H1 (cell line): ENCODE results near the gene HYCC1. TPM values are rescaled to one million over a fixed set of nuclear protein-coding genes. Genes with fewer than 3 reads are reported as not detected.

Source experiments
- CTCF ChIA-PET: fragments of 300-600 bp; sonication (Branson Sonifier 250); formaldehyde crosslinking; loops from one replicate; lab custom pipeline; 2021; ENCODE audit not compliant: partially characterized antibody; lab: Charles Lee
- POLR2A ChIA-PET: fragments of 300-600 bp; sonication (Branson Sonifier 250); formaldehyde crosslinking; loops from one replicate; lab custom pipeline; 2021; ENCODE audit warnings: inconsistent platforms; ENCODE audit not compliant: partially characterized antibody; lab: Charles Lee
- DNase-seq, 2 experiments: peaks; one replicate each; pipeline versions ENCODE4 v3.0.0 to v3.0.0-alpha.2; 2010 to 2022; ENCODE audit warnings: low spot score in 2 of 2, low read depth in 1 of 2, mixed read lengths in 1 of 2
- FAIRE-seq: peaks from 2 replicates; lab custom pipeline; 2011; peaks lifted over from hg19 to GRCh38; lab: Jason Lieb, UNC
- H2AFZ ChIP-seq: 2 replicates; pipeline ENCODE4 v1.8.1; 2012; ENCODE audit warnings: low read length, inconsistent platforms
- H2AK5ac ChIP-seq: 2 replicates; pipeline ENCODE4 v1.6.1; 2013; ENCODE audit warnings: low read depth, low read length
- H2BK120ac ChIP-seq: replicated peaks from 2 replicates; pipeline ENCODE3; 2013; ENCODE audit warnings: low read depth, low read length, inconsistent platforms
- H2BK12ac ChIP-seq: 2 replicates; pipeline ENCODE4 v1.6.1; 2013; ENCODE audit warnings: low read depth, low read length
- H2BK15ac ChIP-seq: 2 replicates; pipeline ENCODE4 v1.6.1; 2013; ENCODE audit warnings: low read length
- H2BK20ac ChIP-seq: 2 replicates; pipeline ENCODE4 v1.6.1; 2013; ENCODE audit warnings: low read length
- H2BK5ac ChIP-seq: 2 replicates; pipeline ENCODE4 v1.6.1; 2013; ENCODE audit warnings: low read depth, low read length
- H3K14ac ChIP-seq: 2 replicates; pipeline ENCODE4 v1.6.1; 2013; ENCODE audit warnings: inconsistent platforms; ENCODE audit not compliant: insufficient read length
- H3K18ac ChIP-seq: 2 replicates; pipeline ENCODE4 v1.6.1; 2013; ENCODE audit warnings: low read length; ENCODE audit errors: extremely low read depth
- H3K23ac ChIP-seq: 2 replicates; pipeline ENCODE4 v1.6.1; 2013; ENCODE audit warnings: inconsistent platforms; ENCODE audit not compliant: insufficient read length
- H3K23me2 ChIP-seq: 2 replicates; pipeline ENCODE4 v1.6.1; 2013; ENCODE audit warnings: low read depth, low read length
- H3K27ac ChIP-seq: 2 replicates; pipeline ENCODE4 v1.6.1; 2011; ENCODE audit warnings: low read depth, low read length, inconsistent platforms
- H3K27me3 ChIP-seq, 4 experiments: replicated peaks in 1 of 4; 1 replicate in 1 of 4; 2 replicates in 3 of 4; pipeline versions ENCODE4 v1.6.1 to v1.8.1; 2011 to 2013; ENCODE audit warnings: low read length in 3 of 4, mild to moderate bottlenecking in 3 of 4, inconsistent platforms in 2 of 4, mixed read lengths in 2 of 4, moderate library complexity in 1 of 4; ENCODE audit not compliant: control insufficient read depth in 3 of 4, insufficient read depth in 3 of 4; ENCODE audit errors: extremely low read depth in 1 of 4
- H3K36me3 ChIP-seq, 4 experiments: 2 replicates each; pipeline versions ENCODE4 v1.6.1 to v1.8.1; 2011 to 2013; ENCODE audit warnings: mild to moderate bottlenecking in 4 of 4, low read length in 3 of 4, moderate library complexity in 2 of 4, control low read depth in 1 of 4, inconsistent platforms in 1 of 4; ENCODE audit not compliant: insufficient read depth in 4 of 4, control insufficient read depth in 2 of 4
- H3K4ac ChIP-seq: replicated peaks from 2 replicates; pipeline ENCODE3; 2013; ENCODE audit warnings: low read length, low read depth, mixed read lengths, inconsistent platforms; ENCODE audit not compliant: insufficient read length
- H3K4me1 ChIP-seq, 4 experiments: replicated peaks in 1 of 4; 1 replicate in 1 of 4; 2 replicates in 3 of 4; pipeline versions ENCODE4 v1.6.1 to v1.8.1; 2011 to 2013; ENCODE audit warnings: low read length in 3 of 4, inconsistent platforms in 2 of 4, mixed read lengths in 1 of 4; ENCODE audit not compliant: insufficient read depth in 4 of 4, control insufficient read depth in 3 of 4
- H3K4me2 ChIP-seq, 2 experiments: 2 replicates each; pipeline versions ENCODE4 v1.6.1 to v1.8.1; 2011 to 2013; ENCODE audit warnings: low read depth in 2 of 2, low read length in 2 of 2, control low read depth in 1 of 2, inconsistent platforms in 1 of 2, mild to moderate bottlenecking in 1 of 2; ENCODE audit not compliant: insufficient read depth in 1 of 2
- H3K4me3 ChIP-seq, 4 experiments: fragments of 200-600, 300-600 bp in 1 of 4; sonication (generic), shearing (Covaris generic), sonication (Bioruptor Twin) in 1 of 4; 2 replicates each; pipeline versions ENCODE4 v1.5.1 to v1.8.1; 2011 to 2016; ENCODE audit warnings: low read length in 4 of 4, low read depth in 3 of 4, control low read depth in 2 of 4, inconsistent platforms in 2 of 4, mild to moderate bottlenecking in 2 of 4, mixed read lengths in 1 of 4, moderate library complexity in 1 of 4; ENCODE audit not compliant: insufficient read depth in 2 of 4; ENCODE audit errors: extremely low read depth in 1 of 4
- H3K56ac ChIP-seq: replicated peaks from 2 replicates; pipeline ENCODE3; 2013; ENCODE audit warnings: low read depth, mild to moderate bottlenecking, mixed read lengths, low read length, inconsistent platforms; ENCODE audit not compliant: insufficient read length
- H3K79me1 ChIP-seq: 2 replicates; pipeline ENCODE4 v1.6.1; 2013; ENCODE audit warnings: low read depth, low read length, control low read depth
- H3K79me2 ChIP-seq, 2 experiments: 2 replicates each; pipeline versions ENCODE4 v1.6.1 to v1.8.1; 2012 to 2013; ENCODE audit warnings: low read length in 2 of 2, mild to moderate bottlenecking in 2 of 2, inconsistent platforms in 1 of 2; ENCODE audit not compliant: insufficient read depth in 2 of 2, control insufficient read depth in 1 of 2
- H3K9ac ChIP-seq, 4 experiments: replicated peaks in 1 of 4; 1 replicate in 1 of 4; 2 replicates in 3 of 4; pipeline versions ENCODE4 v1.6.1 to v1.8.1; 2011 to 2013; ENCODE audit warnings: low read depth in 3 of 4, low read length in 3 of 4, control low read depth in 2 of 4, mild to moderate bottlenecking in 2 of 4, moderate library complexity in 2 of 4, inconsistent platforms in 1 of 4; ENCODE audit errors: extremely low read depth in 1 of 4
- H3K9me3 ChIP-seq, 2 experiments: 2 replicates each; pipeline versions ENCODE4 v1.6.1 to v1.8.1; 2012 to 2013; ENCODE audit warnings: mild to moderate bottlenecking in 2 of 2, moderate library complexity in 2 of 2, control low read depth in 1 of 2, inconsistent platforms in 1 of 2, low read depth in 1 of 2, low read length in 1 of 2, mixed read lengths in 1 of 2; ENCODE audit not compliant: insufficient read depth in 2 of 2
- H4K20me1 ChIP-seq, 2 experiments: replicated peaks in 1 of 2; 2 replicates each; pipeline versions ENCODE3 to v1.8.1; 2011 to 2013; ENCODE audit warnings: inconsistent platforms in 2 of 2, low read length in 2 of 2, mild to moderate bottlenecking in 1 of 2; ENCODE audit not compliant: insufficient read depth in 2 of 2, control insufficient read depth in 1 of 2
- H4K5ac ChIP-seq: 2 replicates; pipeline ENCODE4 v1.6.1; 2013; ENCODE audit warnings: low read length, low read depth, mixed read lengths, inconsistent platforms; ENCODE audit not compliant: insufficient read length
- H4K8ac ChIP-seq: 2 replicates; pipeline ENCODE4 v1.8.0; 2013; ENCODE audit warnings: mild to moderate bottlenecking, moderate library complexity, low read length, inconsistent platforms; ENCODE audit not compliant: insufficient read depth; ENCODE audit errors: extremely low read depth
- H4K91ac ChIP-seq: replicated peaks from 2 replicates; pipeline ENCODE3; 2013; ENCODE audit warnings: low read length, mixed read lengths, inconsistent platforms; ENCODE audit not compliant: insufficient read length
- BRCA1 ChIP-seq: IDR thresholded peaks from 2 replicates; pipeline ENCODE4 v1.6.1; 2012; ENCODE audit warnings: low read depth, low read length, improper control_type of control experiment
- HDAC6 ChIP-seq: IDR thresholded peaks from one replicate; pipeline ENCODE4 v1.7.1; 2012; ENCODE audit warnings: low read depth, mild to moderate bottlenecking, inconsistent platforms, low read length, moderate library complexity
- SUZ12 ChIP-seq: fragments of 200-600 bp; sonication (generic); IDR thresholded peaks from 2 replicates; pipeline ENCODE4 v1.6.1; 2012; ENCODE audit warnings: mild to moderate bottlenecking, inconsistent platforms, low read length, moderate library complexity, mixed read lengths
- WGBS, 2 experiments: shearing (Covaris generic) in 1 of 2; methylation state at CpG; one replicate each; pipeline versions ENCODE4 v1.1.6 to v1.1.7; 2013 to 2015; ENCODE audit warnings: low lambda C conversion rate in 2 of 2, mixed read lengths in 2 of 2, inconsistent platforms in 1 of 2, low coverage in 1 of 2, missing lambda C conversion rate in 1 of 2; ENCODE audit not compliant: insufficient replicate concordance in 2 of 2, insufficient coverage in 1 of 2, insufficient read length in 1 of 2; ENCODE audit errors: extremely low coverage in 1 of 2, missing lambda C conversion rate in 1 of 2; 5-methylcytosine and 5-hydroxymethylcytosine counted together
- polyA plus RNA-seq, 7 experiments: library from polyadenylated mRNA; depleted of rRNA in 3 of 7; stranded (reverse) in 5 of 7; unstranded in 2 of 7; fragments of >200 nt in 5 of 7; fragments of 200-250 nt in 2 of 7; gene quantifications; 1 replicate in 5 of 7; 2 replicates in 1 of 7; 4 replicates in 1 of 7; pipeline versions ENCODE4 v1.2.1 to v1.2.3, GENCODE V29; 2011 to 2013; ENCODE audit warnings: missing spikeins in 2 of 7, mixed read lengths in 2 of 7
- total RNA-seq: library from RNA; stranded (reverse); fragmentation: NEBNext Ultra II Directional; extraction: Animal tissue kit (Norgen Biotek cat#: 25700); gene quantifications from 2 replicates; pipeline ENCODE4 v1.2.1, GENCODE V29; 2021

The HYCC1 gene
- total and polyA plus RNA-seq, 2 of the 8 experiments (the other 6 are each of a cell fraction or from before 2014, with no cell fraction given): 20.2 to 142 TPM

- Histone ChIP-seq H3K14ac (no peak overlapping the region), H2BK15ac (no peak overlapping the region), H4K20me1 (no peaks in the 10 kb centered on the region), H3K4me2 (no peak overlapping the region), H3K4ac (no peak overlapping the region), H3K79me1 (no peaks in the 10 kb centered on the region), H3K18ac (no peak overlapping the region), H2AFZ (no peak overlapping the region), H2AK5ac (no peak overlapping the region), H3K23ac (no peak overlapping the region), H3K56ac (no peak overlapping the region), H2BK12ac (no peak overlapping the region), H3K79me2 (no peaks in the 10 kb centered on the region), H3K27me3 (no peaks in the 10 kb centered on the region), H2BK5ac (no peak overlapping the region), H2BK20ac (no peak overlapping the region), H3K4me1 (no peaks in the 10 kb centered on the region), H3K23me2 (no peaks in the 10 kb centered on the region), H3K9me3 (no peaks in the 10 kb centered on the region), H3K9ac (no peak overlapping the region), H2BK120ac (no peak overlapping the region), H4K8ac (no peak overlapping the region), H4K5ac (no peak overlapping the region), H3K27ac (no peak overlapping the region), H3K36me3 (no peaks in the 10 kb centered on the region), H4K91ac (no peak overlapping the region), H3K4me3 (no peak overlapping the region)
- FAIRE-seq (no peak), DNase-seq (no peak)
- CTCF ChIA-PET: interaction anchor here (2.2 kb wide), 1 partner anchor 28 kb away, joined by 13 read pairs; no protein-coding TSS in a partner anchor
- WGBS, 2 experiments: 100% methylated on average over 1 of the region's 1 CpG; no CpG with 5 or more reads in 1 of the 2 experiments
- POLR2A ChIA-PET: interaction anchor here (1.6 kb wide), 1 partner anchor 8 kb away, joined by 6 read pairs; no protein-coding TSS in a partner anchor
- no peak for TF ChIP-seq SUZ12
- no peak for TF ChIP-seq BRCA1
- TF ChIP-seq HDAC6: no peak
Observed at GRCh38 chr7:23027261-23027660, 13.3 kb upstream of the HYCC1 start.
